Measurements from ENCODE around the gene CYP2B6.
"Not testable (repeated sequence)": the region's sequence is repeated elsewhere in the genome, so short reads cannot be mapped to it uniquely, and the experiment has no call there.

Gene CYP2B6

GRCh38 chr19:41025871-41026270 is 34.8 kb downstream of the CYP2B6 start:
- no peak overlapping the region for H3K4me3 Mint-ChIP-seq
- no peaks in the 10 kb centered on the region for H3K4me1 Mint-ChIP-seq
- peaks cover 49% of the 10 kb centered on the region for H3K27me3 Mint-ChIP-seq
- H3K27ac Mint-ChIP-seq (ENCODE audit: low read depth) = no peak overlapping the region
- H3K9me3 Mint-ChIP-seq = no peaks in the 10 kb centered on the region
- no peak for ATAC-seq (replicated peaks; ENCODE audit: extremely low read depth, poor library complexity, severe bottlenecking)
- DNase-seq (ENCODE audit: low spot score in 2 of 2) = no peak
- H3K36me3 Mint-ChIP-seq (ENCODE audit: insufficient read depth) = peaks cover 5% of the 10 kb centered on the region

- Mint-ChIP-seq H3K27ac (ENCODE audit: low read depth) (no peak overlapping the region), H3K4me3 (no peak overlapping the region), H3K27me3 (peaks cover 44% of the 10 kb centered on the region), H3K9me3 (no peaks in the 10 kb centered on the region), H3K4me1 (no peaks in the 10 kb centered on the region), H3K36me3 (ENCODE audit: insufficient read depth) (peaks cover 5% of the 10 kb centered on the region)
- ATAC-seq (replicated peaks; ENCODE audit: extremely low read depth, poor library complexity, severe bottlenecking) = no peak
- DNase-seq (ENCODE audit: low spot score in 2 of 2) = no peak
These were observed 36.3 kb downstream of the CYP2B6 start for GRCh38 chr19:41027273-41027967.

GRCh38 chr19:41029524-41030432 is 38.7 kb downstream of the CYP2B6 start:
- DNase-seq (ENCODE audit: low spot score in 2 of 2) (no peak), ATAC-seq (replicated peaks; ENCODE audit: extremely low read depth, poor library complexity, severe bottlenecking) (no peak)
- H3K27ac Mint-ChIP-seq (ENCODE audit: low read depth) = peak overlapping the region; percentile 64
- H3K27me3 Mint-ChIP-seq = peaks cover 45% of the 10 kb centered on the region
- H3K9me3 Mint-ChIP-seq = no peaks in the 10 kb centered on the region
- peaks cover 5% of the 10 kb centered on the region for H3K4me1 Mint-ChIP-seq
- no peak overlapping the region for H3K4me3 Mint-ChIP-seq
- peaks cover 5% of the 10 kb centered on the region for H3K36me3 Mint-ChIP-seq (ENCODE audit: insufficient read depth)

- no peak overlapping the region for H3K4me3 Mint-ChIP-seq
- no peak for DNase-seq (ENCODE audit: low spot score in 2 of 2)
- ATAC-seq (replicated peaks; ENCODE audit: extremely low read depth, poor library complexity, severe bottlenecking) = no peak
- peaks cover 45% of the 10 kb centered on the region for H3K27me3 Mint-ChIP-seq
- no peak overlapping the region for H3K27ac Mint-ChIP-seq (ENCODE audit: low read depth)
- H3K4me1 Mint-ChIP-seq = peaks cover 5% of the 10 kb centered on the region
- no peaks in the 10 kb centered on the region for H3K9me3 Mint-ChIP-seq
- H3K36me3 Mint-ChIP-seq (ENCODE audit: insufficient read depth) = peaks cover 5% of the 10 kb centered on the region
These were observed 39.6 kb downstream of the CYP2B6 start for GRCh38 chr19:41030651-41031050.

GRCh38 chr19:41031916-41032315 is 40.8 kb downstream of the CYP2B6 start:
- Mint-ChIP-seq H3K4me1 (peaks cover 5% of the 10 kb centered on the region), H3K27me3 (peaks cover 38% of the 10 kb centered on the region), H3K4me3 (no peak overlapping the region), H3K9me3 (no peaks in the 10 kb centered on the region), H3K27ac (ENCODE audit: low read depth) (no peak overlapping the region), H3K36me3 (ENCODE audit: insufficient read depth) (peaks cover 5% of the 10 kb centered on the region)
- ATAC-seq (replicated peaks; ENCODE audit: extremely low read depth, poor library complexity, severe bottlenecking) (no peak), DNase-seq (ENCODE audit: low spot score in 2 of 2) (no peak)

- not testable (repeated sequence) for DNase-seq (ENCODE audit: low spot score in 2 of 2); H3K4me1 Mint-ChIP-seq
These were observed 42.2 kb downstream of the CYP2B6 start for GRCh38 chr19:41033324-41033723.

GRCh38 chr19:41039806-41040205 is 48.7 kb downstream of the CYP2B6 start:
- peaks cover 15% of the 10 kb centered on the region for H3K27me3 Mint-ChIP-seq
- no peaks in the 10 kb centered on the region for H3K4me1 Mint-ChIP-seq
- H3K27ac Mint-ChIP-seq (ENCODE audit: low read depth) = no peak overlapping the region
- peaks cover 6% of the 10 kb centered on the region for H3K9me3 Mint-ChIP-seq
- no peak for ATAC-seq (replicated peaks; ENCODE audit: extremely low read depth, poor library complexity, severe bottlenecking)
- DNase-seq (ENCODE audit: low spot score in 2 of 2) = no peak
- no peak overlapping the region for H3K4me3 Mint-ChIP-seq
- no peaks in the 10 kb centered on the region for H3K36me3 Mint-ChIP-seq (ENCODE audit: insufficient read depth)

More at GRCh38 chr19:41033324-41033723, 42.2 kb downstream of the CYP2B6 start:
- ATAC-seq (replicated peaks; ENCODE audit: extremely low read depth, poor library complexity, severe bottlenecking); H3K9me3 Mint-ChIP-seq; H3K4me3 Mint-ChIP-seq; H3K27ac Mint-ChIP-seq (ENCODE audit: low read depth); H3K36me3 Mint-ChIP-seq (ENCODE audit: insufficient read depth): not testable (repeated sequence)
- peaks cover 26% of the 10 kb centered on the region for H3K27me3 Mint-ChIP-seq

GRCh38 chr19:41045095-41045494 is 54.0 kb downstream of the CYP2B6 start:
- H3K27me3 Mint-ChIP-seq = peaks cover 37% of the 10 kb centered on the region
- not testable (repeated sequence) for DNase-seq (ENCODE audit: low spot score in 2 of 2); H3K4me1 Mint-ChIP-seq; H3K27ac Mint-ChIP-seq (ENCODE audit: low read depth); H3K9me3 Mint-ChIP-seq; ATAC-seq (replicated peaks; ENCODE audit: extremely low read depth, poor library complexity, severe bottlenecking); H3K4me3 Mint-ChIP-seq; H3K36me3 Mint-ChIP-seq (ENCODE audit: insufficient read depth)

GRCh38 chr19:41050426-41050825 is 59.3 kb downstream of the CYP2B6 start:
- no peak for DNase-seq (ENCODE audit: low spot score in 2 of 2)
- no peak for ATAC-seq (replicated peaks; ENCODE audit: extremely low read depth, poor library complexity, severe bottlenecking)

GRCh38 chr19:41052162-41052561 is 61.1 kb downstream of the CYP2B6 start:
- ATAC-seq (replicated peaks; ENCODE audit: extremely low read depth, poor library complexity, severe bottlenecking); H3K4me3 Mint-ChIP-seq; H3K9me3 Mint-ChIP-seq; DNase-seq (ENCODE audit: low spot score in 2 of 2); H3K27ac Mint-ChIP-seq (ENCODE audit: low read depth); H3K4me1 Mint-ChIP-seq; H3K36me3 Mint-ChIP-seq (ENCODE audit: insufficient read depth): not testable (repeated sequence)
- H3K27me3 Mint-ChIP-seq = peaks cover 90% of the 10 kb centered on the region

More at GRCh38 chr19:41050426-41050825, 59.3 kb downstream of the CYP2B6 start:
- Mint-ChIP-seq H3K36me3 (ENCODE audit: insufficient read depth) (no peaks in the 10 kb centered on the region), H3K27ac (ENCODE audit: low read depth) (no peak overlapping the region), H3K4me3 (no peak overlapping the region), H3K4me1 (no peaks in the 10 kb centered on the region), H3K27me3 (peaks cover 81% of the 10 kb centered on the region), H3K9me3 (no peaks in the 10 kb centered on the region)

GRCh38 chr19:41053331-41053730 is 62.2 kb downstream of the CYP2B6 start:
- not testable (repeated sequence) for H3K4me1 Mint-ChIP-seq; DNase-seq (ENCODE audit: low spot score in 2 of 2); H3K9me3 Mint-ChIP-seq; ATAC-seq (replicated peaks; ENCODE audit: extremely low read depth, poor library complexity, severe bottlenecking); H3K27ac Mint-ChIP-seq (ENCODE audit: low read depth); H3K36me3 Mint-ChIP-seq (ENCODE audit: insufficient read depth); H3K4me3 Mint-ChIP-seq
- H3K27me3 Mint-ChIP-seq = peaks cover 83% of the 10 kb centered on the region

- no peak overlapping the region for H3K27ac Mint-ChIP-seq (ENCODE audit: low read depth)
- H3K27me3 Mint-ChIP-seq = peaks cover 35% of the 10 kb centered on the region
- no peaks in the 10 kb centered on the region for H3K4me1 Mint-ChIP-seq
- H3K36me3 Mint-ChIP-seq (ENCODE audit: insufficient read depth) = peaks cover 1% of the 10 kb centered on the region
- no peak overlapping the region for H3K4me3 Mint-ChIP-seq
- DNase-seq (ENCODE audit: low spot score in 2 of 2) (no peak), ATAC-seq (replicated peaks; ENCODE audit: extremely low read depth, poor library complexity, severe bottlenecking) (no peak)
- H3K9me3 Mint-ChIP-seq = no peaks in the 10 kb centered on the region
These were observed 74.0 kb downstream of the CYP2B6 start for GRCh38 chr19:41064974-41065569.

Data from central memory CD8-positive, alpha-beta T cell (primary cell).